Glomerular visceral epithelial cell (primary cell): Measurements from ENCODE around the gene CNIH3.

Experiments used
- DNase-seq: peaks from one replicate; pipeline ENCODE4 v3.0.0-alpha.2; 2016; ENCODE audit errors: extremely low spot score

The CNIH3 gene

DNA sequence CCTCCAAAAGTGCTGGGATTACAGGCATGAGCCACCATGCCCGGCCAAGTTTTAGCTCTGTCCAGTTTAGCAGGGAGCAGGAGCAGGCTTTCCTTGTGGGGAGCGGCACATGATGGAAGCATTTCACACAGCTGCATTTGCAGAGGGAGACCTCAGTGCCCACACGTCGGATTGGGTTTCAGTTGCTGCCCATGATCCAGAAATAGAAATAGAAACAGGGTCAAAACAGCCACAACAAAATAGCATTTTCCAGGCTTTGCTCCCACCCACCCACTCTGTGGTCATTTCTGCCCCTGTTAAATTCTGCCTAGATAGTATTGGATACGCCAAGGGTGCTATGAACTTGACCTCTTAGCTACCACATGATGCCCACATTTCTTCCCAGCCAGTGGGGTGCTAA, 128.4 kb downstream of the CNIH3 start:
- no peak for DNase-seq

DNA sequence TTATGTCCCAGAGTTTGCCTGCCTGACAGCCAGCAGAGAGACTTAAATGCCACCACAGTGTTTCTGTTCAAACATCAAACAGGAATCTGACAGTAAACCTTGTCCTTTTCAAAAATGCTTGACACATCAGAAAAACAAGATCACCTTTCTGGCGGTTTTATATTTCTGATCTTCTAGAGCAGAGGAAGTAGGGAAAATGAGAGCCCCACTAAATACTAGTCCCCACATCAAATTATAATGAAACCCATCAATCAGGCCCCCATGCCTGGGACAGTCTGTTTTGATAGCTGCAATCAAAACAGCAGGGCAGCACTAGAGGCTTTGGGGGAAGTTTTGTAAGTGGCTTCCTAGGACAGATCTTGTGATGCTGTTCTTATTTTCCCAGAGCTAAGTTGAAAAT, 129.3 kb downstream of the CNIH3 start:
- DNase-seq = no peak

DNA sequence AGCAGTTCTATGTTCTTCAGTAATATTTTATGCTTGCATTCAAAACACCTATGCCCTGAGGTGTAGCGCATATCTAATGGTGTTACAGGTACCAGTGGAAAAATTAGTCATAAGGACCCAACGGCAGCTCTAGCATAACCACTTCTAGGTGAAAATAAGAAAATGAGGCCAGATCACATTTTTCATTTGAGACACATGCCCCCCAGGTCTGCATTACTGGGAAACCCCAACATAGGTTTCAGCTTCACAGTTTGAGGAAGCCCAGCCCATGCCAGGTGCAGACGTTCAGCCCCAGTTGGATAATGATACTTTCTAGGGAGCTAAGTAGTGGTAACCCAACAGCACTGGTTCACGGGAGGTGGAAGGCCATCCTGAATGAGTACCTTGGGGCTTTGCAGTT, 129.8 kb downstream of the CNIH3 start:
- DNase-seq = no peak

DNA sequence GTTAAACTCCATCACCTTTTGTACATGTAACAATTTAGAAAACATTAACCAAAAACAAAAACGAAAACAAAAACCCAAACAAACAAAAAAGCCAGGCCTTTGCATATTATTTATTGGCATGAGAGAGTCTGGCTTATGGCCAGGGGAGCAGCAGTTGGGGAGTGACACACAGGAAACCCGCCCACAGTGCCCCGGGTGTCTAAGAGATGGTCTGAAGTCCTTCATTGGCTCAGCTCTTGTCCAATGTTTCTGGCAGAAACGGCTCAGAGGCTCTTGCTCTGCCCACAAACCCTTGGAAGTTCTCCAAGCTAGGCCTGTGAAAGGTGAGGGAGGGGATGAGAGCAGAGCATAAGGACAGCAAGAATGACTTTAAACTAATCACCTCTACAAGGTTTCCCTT, 131.5 kb downstream of the CNIH3 start:
- DNase-seq = peak; percentile 30

DNA sequence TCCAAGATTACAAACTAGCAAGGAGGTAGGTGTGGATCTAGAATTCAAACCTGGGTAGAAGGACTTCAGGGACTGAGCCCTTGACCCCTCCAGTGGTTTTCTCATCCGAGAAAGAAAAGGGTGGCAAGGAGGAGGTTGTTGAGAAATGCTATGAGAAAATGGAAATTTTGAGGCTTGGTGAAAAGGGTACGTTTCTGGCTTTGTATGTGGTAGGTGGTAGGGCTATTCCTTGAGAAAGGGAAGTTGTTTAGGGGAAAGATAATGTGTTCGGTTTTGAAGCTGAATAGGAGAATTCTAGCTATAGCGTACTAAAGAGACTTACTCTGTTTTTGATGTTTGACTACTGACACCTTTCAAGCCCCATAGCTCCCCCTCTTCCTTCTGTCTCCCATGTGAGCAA, 133.8 kb downstream of the CNIH3 start:
- no peak for DNase-seq

DNA sequence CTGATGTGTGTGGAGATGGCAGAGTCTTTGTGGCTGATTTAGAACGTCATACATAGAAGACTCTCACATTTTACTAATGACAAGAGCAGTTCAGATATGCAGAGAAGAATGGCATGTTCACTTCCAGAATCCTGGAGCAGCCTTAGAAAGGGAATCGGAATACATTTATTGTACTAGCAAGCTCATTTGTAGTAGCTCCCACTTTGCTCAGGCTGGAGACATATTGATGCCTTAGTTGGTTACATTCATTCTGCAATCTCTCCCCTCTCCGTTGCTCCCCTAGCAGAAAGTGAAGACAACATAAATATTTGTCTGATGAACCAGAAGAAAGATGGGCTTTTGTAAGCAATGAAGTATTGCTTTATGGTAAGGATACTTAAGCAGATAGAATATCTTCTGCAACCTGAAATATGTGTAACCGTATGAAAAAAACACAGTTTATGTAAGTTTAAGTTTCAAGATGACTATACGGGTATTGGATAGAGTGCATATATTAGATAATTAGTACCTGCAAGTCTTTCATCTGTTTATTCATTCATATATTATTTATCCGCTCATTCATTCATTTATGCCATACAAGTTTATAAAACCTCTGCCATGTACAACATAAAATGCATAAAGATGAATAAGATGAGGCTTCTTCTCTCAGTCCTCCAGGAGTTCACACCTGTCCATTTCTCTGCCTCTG, 135.7 kb downstream of the CNIH3 start:
- no peak for DNase-seq

DNA sequence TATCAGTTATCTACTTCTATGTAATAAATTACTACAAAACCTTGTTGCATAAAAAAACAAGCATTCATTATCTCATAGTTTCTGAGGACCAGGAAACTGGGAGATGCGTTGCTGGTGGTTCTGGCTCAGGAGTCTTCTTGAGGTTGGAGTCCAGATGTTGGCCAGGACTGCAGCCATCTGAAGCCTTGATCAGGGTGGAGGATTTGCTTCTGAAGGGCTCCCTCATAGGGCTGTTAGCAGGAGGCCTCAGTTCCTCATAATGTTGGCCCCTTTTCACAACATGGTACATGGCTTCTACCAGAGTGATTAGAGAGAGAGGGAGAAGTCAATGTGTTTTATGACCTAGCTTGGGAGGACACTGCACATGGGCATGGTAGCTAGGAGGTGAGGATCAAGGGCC, 137.4 kb downstream of the CNIH3 start:
- no peak for DNase-seq

DNA sequence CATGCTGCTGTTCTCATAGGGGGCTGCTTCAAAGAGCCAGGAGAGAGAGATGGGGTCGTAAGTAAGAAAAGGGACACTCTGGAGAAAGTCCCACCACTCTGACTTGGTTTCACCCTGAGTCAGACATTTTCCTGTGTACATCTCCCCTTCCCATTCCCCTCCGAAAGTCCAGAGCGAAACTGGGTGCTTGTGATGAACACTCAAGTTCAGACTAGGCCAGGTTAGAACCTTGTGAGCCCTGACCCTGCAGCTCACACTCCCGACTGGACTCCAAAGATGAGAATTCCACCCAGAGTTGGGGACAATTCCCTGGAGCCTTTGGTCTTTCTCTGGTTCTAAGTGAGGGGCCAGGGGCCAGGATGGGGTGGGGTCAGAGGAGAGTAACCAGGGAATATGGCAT, 139.5 kb downstream of the CNIH3 start:
- no peak for DNase-seq

DNA sequence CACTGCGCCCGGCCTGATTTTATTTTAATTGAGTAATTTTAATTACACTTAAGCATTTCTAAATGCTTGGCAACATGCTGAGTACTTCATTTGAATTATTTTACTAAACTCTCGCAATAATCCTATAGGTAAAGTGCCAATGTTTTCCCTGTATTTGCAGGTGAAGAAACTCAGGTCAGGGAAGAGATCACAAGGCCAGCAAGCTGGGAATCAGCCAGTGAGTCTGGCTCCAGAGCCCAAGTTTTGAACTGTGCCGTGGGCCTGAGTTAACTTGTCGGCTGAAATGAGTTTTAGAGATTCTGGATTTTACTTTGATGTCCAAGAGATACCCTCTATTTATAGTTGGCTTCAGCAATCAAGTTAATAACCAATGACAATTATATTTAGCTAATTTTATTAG, 141.4 kb downstream of the CNIH3 start:
- no peak for DNase-seq

DNA sequence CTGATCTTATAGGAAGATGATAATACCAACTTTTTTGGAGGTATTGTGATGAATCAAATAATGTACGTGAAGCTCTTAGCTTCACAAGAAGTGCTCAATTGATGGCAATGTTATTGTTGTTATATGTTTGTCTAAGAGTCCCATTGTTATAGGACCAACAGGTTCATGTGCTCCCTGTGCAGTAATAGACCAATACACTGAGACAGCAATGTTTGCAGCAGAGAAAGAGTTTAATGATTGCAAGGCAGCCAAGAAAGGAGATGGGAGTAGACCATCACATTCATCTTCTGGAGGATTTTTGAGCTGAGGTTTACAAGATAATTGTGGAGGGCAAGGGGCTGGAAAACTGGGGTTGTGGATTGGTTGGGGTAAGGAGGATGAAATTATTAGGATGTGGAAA, 143.0 kb downstream of the CNIH3 start:
- no peak for DNase-seq

DNA sequence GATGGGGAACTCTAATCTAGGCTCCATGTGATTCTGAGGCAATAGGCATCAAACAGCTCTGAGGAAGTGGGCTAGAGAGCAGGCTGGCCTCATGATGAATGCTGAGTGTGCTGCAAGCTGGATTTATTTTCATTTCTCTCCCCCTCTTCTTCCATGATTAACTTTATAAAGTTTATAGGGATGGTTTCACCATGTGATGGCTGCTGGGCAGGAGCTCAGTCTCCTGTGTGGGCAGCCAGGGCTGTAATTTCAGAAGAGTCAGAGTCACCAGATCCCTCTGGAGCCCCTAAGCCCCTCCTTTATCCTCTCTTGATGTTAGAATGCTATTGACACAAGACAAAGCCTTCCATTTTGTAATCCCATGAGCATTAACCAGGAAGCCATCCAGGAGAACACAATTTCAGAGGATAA, 143.6 kb downstream of the CNIH3 start:
- no peak for DNase-seq

DNA sequence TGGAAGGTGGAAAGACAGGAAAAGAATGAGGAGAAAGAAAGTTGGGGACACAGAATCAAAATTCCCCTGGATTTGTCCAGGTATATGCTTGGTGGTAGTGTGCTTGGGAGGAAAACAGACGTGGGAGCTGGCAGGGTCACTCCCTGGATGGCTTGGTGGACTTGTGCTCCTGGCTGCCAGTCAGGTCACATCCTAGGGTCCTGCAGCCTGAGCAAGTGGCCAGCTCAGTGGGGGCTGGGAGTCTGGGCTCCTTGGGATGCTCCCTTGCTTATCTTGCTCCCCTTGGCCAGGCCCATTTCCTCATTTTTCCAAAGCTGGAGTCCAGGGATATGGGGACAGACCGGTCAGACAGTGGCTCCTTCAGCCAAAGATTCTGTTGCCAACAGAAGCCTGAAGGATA, 144.0 kb downstream of the CNIH3 start:
- DNase-seq = no peak

DNA sequence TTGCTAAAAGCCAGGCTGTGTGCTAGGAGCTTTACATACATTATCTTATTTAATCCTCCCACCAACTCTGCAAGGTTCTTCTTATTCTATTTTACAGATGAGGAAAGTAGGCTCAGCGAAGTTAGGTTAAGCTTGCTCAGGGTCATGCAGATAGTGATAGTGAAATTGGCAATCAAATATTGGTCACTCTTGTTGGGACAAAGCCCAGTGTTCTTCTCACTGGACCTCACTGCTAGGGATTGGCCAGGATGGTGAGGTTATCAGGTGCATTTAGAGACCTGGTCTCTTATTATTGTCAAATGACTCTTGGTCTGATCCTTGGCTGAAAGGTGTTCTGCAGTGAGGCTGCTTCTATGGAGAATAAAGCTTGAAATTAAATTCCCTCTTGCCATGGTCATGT, 145.1 kb downstream of the CNIH3 start:
- DNase-seq = no peak

DNA sequence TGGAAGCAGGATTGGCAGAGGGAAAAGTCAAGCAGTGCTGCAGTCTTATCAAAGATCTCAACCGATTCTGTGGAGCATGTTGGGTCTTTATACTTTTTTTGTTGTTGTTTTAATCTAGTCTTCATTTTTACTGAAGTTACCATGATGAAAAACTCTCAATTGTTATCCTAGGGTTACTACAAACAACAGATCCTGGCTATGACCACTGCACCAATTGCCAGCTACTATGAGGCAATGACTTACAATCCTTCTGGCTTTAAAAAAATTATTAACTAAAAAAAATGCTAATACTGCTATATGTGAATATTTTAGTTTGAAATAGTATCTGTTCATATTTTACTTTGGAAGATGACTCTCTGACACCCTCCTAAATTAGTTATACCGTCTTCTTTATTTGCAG, 145.9 kb downstream of the CNIH3 start:
- no peak for DNase-seq

DNA sequence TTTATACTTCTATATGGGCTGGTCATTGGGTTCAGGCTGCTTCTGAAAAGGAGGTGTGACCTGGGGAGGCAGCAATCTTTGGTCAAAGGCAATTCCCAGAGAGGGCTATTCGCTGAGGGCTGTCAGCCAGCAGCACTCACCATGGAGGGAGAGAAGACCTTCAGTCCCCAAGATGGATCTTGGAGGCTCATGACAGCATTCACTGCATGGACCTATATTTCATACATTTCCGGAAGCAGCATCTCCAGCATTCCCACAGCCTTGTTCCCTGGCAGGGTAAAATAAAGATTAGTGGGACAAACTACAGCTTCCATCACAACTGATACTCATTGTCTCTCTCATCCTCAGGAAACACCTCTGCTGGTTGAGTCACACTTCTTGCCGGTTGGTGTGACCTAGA, 146.6 kb downstream of the CNIH3 start:
- DNase-seq = no peak

DNA sequence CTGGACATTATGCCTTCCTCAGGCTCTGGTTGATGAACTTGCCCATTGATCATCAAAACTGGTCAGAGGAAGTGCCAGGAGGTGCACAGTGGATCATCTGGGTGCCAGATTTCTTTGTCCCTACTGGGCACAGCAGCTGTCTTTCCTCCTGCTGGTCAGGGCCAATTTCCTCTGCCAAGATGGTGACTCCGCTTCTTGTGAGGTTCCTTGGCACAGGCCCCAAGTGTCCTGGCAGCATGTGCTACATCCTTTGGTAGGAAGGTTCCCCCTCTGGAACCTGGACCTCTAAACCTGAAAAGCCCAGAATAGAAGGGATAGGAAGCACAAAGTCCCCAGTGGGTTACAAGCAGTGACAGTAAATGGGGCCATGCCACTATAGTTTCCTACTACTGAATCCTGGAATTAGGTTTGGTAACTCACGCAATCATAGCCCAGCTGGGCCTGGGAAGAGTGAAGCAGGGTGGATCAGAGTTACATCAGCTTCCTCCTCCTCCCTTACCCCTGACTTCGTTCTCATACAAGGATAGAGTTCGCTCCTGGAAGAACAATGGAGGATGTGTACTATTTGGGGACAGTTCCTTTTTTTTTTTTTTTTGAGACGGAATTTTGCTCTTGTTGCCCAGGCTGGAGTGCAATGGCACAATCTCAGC, 147.1 kb downstream of the CNIH3 start:
- DNase-seq = no peak

DNA sequence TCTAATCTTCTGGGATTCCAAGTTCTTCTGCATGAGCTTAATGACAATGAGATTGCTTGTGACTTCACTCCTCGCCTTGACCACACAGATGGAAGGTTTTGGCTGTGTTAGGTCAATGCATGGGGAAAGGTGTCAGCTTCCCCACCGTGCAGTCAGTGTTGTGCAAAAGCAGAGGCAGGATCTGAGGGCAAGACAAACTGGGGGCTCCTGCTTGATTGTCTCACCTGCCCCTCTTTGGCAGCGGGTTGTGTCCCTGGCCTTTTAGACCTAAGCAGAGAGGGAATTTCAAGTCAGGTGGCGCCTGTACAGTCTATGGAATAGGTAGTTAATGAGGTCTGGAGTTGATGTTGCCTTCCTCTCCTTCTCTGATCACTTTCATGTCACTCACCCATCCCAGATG, 150.1 kb downstream of the CNIH3 start:
- no peak for DNase-seq

DNA sequence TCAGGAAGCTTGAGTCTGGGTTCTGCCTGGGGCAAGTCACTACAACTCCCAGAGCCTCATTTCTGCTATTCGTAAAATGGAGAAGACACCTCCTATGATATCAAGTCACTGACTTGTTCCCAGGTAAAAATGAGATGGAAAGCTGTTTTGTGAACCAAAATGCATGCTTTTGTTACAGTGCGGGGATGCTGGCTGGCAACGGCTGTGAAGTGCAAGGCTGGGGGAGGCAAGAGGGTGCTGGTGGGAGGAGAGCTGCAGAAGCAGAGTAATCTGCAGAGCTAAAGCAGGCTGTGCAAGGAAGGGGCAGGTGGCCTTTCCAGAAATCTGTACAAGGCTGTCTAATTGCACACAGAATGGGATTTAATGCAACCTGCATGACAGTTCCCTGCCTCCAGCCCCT, 150.9 kb downstream of the CNIH3 start:
- no peak for DNase-seq

DNA sequence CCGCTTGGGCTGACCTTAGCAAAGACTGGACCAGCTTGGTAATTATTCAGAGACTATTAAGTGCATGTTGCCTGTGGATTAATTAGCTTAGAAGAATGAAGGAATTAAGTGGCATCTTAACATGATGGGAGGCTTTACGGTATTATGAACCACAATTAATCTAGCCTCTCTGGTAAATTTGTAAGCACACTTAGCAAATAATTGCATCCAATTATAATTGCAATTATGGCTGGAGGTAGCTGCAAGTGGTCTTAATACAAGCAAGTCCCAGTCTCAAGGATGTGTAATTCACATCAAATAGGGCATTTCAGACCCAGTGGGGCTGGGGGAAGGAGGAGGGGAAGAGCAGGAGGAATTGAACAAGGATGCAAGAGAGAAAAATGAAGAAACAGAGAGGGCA, 151.6 kb downstream of the CNIH3 start:
- DNase-seq = no peak

DNA sequence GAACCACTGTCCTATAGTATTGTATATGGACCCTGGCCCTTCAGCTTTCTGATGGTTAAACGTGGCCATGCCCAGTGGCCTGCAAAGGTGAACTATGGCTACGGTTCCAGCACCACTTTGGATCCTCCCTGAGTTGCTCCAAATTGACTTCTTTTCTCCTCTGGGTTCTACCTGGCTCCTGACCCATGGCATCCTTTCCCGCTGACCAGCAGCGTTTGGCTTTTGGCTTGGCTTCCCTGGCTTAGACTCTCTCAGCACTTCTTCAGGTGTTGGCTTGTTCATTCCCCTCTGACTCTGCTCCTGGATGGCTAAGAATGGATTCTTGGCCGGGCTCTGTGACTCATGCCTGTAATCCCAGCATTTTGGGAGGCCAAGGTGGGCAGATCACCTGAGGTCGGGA, 152.9 kb downstream of the CNIH3 start:
- no peak for DNase-seq

DNA sequence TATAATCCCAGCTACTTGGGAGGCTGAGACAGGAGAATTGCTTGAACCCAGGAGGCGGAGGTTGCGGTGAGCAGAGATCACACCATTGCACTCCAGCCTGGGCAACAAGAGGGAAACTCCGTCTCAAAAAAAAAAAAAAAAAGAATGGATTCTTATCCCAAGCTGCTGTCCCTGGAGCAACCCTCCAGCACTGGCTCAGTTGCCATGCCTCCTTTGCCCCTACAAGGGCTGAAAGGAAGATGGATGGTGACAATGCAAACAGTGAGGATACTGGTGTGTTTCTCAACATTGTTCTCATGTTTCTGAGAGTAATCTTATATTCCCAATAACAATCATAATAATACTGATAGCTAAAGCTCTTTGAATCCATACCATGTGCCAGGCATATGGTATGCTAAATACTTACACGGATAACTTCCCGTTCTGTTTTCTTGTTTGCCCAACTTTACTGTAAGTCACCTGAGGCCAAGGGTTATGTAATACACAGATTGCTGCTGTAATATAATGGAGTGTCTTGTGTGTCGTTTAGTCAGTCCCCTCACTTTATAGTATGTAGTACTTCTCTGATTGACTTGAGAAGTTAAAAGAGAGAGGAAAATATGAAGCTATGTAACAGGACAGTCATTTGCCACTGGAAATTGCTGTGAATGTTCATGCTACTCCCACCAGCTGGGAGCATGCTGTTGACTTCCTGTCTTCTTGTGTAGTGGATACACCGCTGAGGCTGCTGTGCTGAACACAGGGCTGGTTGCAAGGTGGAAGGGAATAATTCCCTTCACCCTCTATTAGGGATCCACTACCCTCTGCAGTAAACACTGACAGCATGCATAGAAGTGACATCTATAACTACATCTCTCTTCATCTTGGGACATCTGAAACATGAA, 153.6 kb downstream of the CNIH3 start:
- no peak for DNase-seq

DNA sequence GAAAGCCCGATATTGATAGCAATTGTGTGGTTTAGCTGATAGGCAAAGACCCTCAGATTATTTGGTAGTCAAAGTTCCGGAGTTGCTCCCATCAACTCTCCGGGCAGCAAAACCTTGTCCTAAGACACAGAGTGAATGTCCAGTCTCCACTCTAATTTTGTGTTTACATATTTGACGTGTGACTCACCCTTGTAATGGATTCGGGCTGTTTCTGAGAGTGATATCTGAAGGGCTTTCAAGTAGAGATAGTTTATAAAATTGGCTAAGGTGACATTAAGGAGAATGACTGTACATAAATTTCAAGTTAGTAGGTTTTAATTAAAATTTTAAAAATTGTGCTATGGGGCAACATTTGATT, 154.2 kb downstream of the CNIH3 start:
- DNase-seq = peak; percentile 15

DNA sequence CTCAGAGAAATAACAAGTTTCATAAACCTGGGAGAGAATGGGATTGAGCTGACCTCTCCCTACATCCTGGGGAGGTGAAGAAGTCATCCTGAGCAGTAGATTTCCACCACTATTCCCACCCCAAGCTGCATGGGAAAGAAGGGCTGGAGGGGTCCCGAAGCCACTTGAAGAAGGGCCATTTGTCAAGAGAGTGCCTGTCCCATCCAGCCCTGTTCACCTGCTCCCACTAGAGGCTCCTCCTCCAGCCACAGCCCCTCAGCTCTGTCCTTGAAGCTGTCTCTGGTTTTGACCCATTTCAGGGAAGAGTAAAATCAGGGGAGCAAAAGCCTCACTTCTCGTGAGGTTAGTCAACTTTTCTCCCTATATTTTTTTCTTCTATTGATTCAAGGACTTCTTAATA, 157.5 kb downstream of the CNIH3 start:
- DNase-seq = no peak
